Lung (tissue), 12 donors: ENCODE measurements around the gene ETAA1. TPM values are rescaled to one million over a fixed set of nuclear protein-coding genes. Genes with fewer than 3 reads are reported as not detected.
A peak's percentile ranks its signal among the peaks of the same experiment; 100 is the strongest.

Experiments
- ATAC-seq: fragments of 200-7000 bp; cut with Tn5 transposase; one replicate; pipeline ENCODE4 v1.9.1; 2020; ENCODE audit warnings: moderate number of reproducible peaks; ENCODE audit not compliant: insufficient read depth, low FRiP score
- DNase-seq, 3 donors: peaks; one replicate each; pipeline ENCODE4 v3.0.0-alpha.2; 2013 to 2017
- H3K27ac ChIP-seq, 2 donors: one replicate each; pipeline ENCODE4 v1.5.1; 2013; ENCODE audit warnings: mild to moderate bottlenecking in 2 of 2, moderate library complexity in 2 of 2, control low read depth in 1 of 2, inconsistent platforms in 1 of 2, low read depth in 1 of 2, low read length in 1 of 2
- H3K27me3 ChIP-seq, 3 donors: one replicate each; pipeline ENCODE4 v1.5.1; 2013; ENCODE audit warnings: low read length in 2 of 3; ENCODE audit not compliant: control insufficient read depth in 3 of 3, insufficient read depth in 3 of 3
- H3K36me3 ChIP-seq, 4 donors: one replicate each; pipeline ENCODE4 v1.5.1; 2013; ENCODE audit warnings: low read length in 4 of 4, mild to moderate bottlenecking in 1 of 4, moderate library complexity in 1 of 4; ENCODE audit not compliant: control insufficient read depth in 4 of 4, insufficient read depth in 4 of 4
- H3K4me1 ChIP-seq, 5 donors: one replicate each; pipeline ENCODE4 v1.5.1; 2013; ENCODE audit warnings: low read length in 5 of 5, mild to moderate bottlenecking in 2 of 5, moderate library complexity in 1 of 5; ENCODE audit not compliant: control insufficient read depth in 5 of 5, insufficient read depth in 5 of 5
- H3K4me3 ChIP-seq: one replicate; pipeline ENCODE4 v1.5.1; 2013; ENCODE audit warnings: mild to moderate bottlenecking, control low read depth, moderate library complexity
- H3K9ac ChIP-seq, 2 donors: one replicate each; pipeline ENCODE4 v1.5.1; 2013; ENCODE audit warnings: low read length in 2 of 2, control low read depth in 1 of 2; ENCODE audit not compliant: insufficient read depth in 1 of 2
- H3K9me3 ChIP-seq, 4 donors: one replicate each; pipeline ENCODE4 v1.5.1; 2013; ENCODE audit warnings: low read length in 3 of 4, mild to moderate bottlenecking in 1 of 4, moderate library complexity in 1 of 4; ENCODE audit not compliant: control insufficient read depth in 4 of 4, insufficient read depth in 3 of 4
- CTCF ChIP-seq: IDR thresholded peaks from 2 replicates; pipeline ENCODE4 v1.5.1; 2012; ENCODE audit warnings: mild to moderate bottlenecking; ENCODE audit errors: control extremely low read depth, extremely low read depth
- WGBS, 2 donors: extraction: QIAGEN DNeasy Blood & Tissue Kit; methylation state at CpG; one replicate each; pipeline ENCODE4 v1.1.7; 2013; 5-methylcytosine and 5-hydroxymethylcytosine counted together
- polyA plus RNA-seq, 2 donors: library from polyadenylated mRNA; stranded (reverse); fragments of 200-250 nt; gene quantifications; one replicate each; pipeline ENCODE4 v1.2.1, GENCODE V29; 2013
- total RNA-seq, 2 donors: library from RNA; depleted of rRNA in 1 of 2; stranded (reverse); fragments of >200 nt in 1 of 2; gene quantifications; one replicate each; pipeline ENCODE4 v1.2.1, GENCODE V29; 2014 to 2021
- donor health status: control.
- donor health status: control.
- donor health status: Bipolar disorder and iron deficiency.
- donor health status: healthy.
- donor health status: DM: yes; HTN: yes; CAD: no.

The ETAA1 gene
- total and polyA plus RNA-seq, 4 donors = 4.3 to 27.6 (median 11.2) TPM

- Histone ChIP-seq H3K4me3 (no peak overlapping the region), H3K9me3 (no peaks in the 10 kb centered on the region), H3K27me3 (no peaks in the 10 kb centered on the region), H3K4me1 (peaks cover 0 to 18% (median 0%) of the 10 kb centered on the region in 5 donors), H3K36me3 (no peaks in the 10 kb centered on the region), H3K9ac (no peak overlapping the region), H3K27ac (peak overlapping the region in 1 of 2 donors; percentile 74)
- TF ChIP-seq CTCF = no peak
- WGBS, 2 donors = 65 to 70% methylated on average over 2 of the region's 2 CpGs
- peak; percentile 79 for ATAC-seq
- DNase-seq = no peak
Observed at GRCh38 chr2:67446491-67446911, 49.4 kb downstream of the ETAA1 start.

GRCh38 chr2:67448648-67449047 is 51.5 kb downstream of the ETAA1 start:
- no peak for DNase-seq
- Histone ChIP-seq H3K27ac (peak overlapping the region in 1 of 2 donors; percentile 63), H3K9me3 (no peaks in the 10 kb centered on the region), H3K36me3 (no peaks in the 10 kb centered on the region), H3K27me3 (no peaks in the 10 kb centered on the region), H3K4me3 (no peak overlapping the region), H3K4me1 (peaks cover 0 to 18% (median 0%) of the 10 kb centered on the region in 5 donors), H3K9ac (no peak overlapping the region)
- TF ChIP-seq CTCF = no peak
- ATAC-seq = no peak
- WGBS, 2 donors = 93 to 94% methylated on average over 1 of the region's 1 CpG

GRCh38 chr2:67451086-67451832 is 54.1 kb downstream of the ETAA1 start:
- H3K36me3 ChIP-seq = no peaks in the 10 kb centered on the region
- H3K27me3 ChIP-seq = no peaks in the 10 kb centered on the region
- no peak for TF ChIP-seq CTCF
- no peak overlapping the region for H3K4me3 ChIP-seq
- ATAC-seq (no peak), DNase-seq (peak in 1 of 3 donors; percentile 43)
- H3K27ac ChIP-seq = no peak overlapping the region
- H3K9ac ChIP-seq = no peak overlapping the region
- no peaks in the 10 kb centered on the region for H3K9me3 ChIP-seq
- 67 to 77% methylated on average over 7 of the region's 7 CpGs for WGBS, 2 donors
- H3K4me1 ChIP-seq = peaks cover 0 to 8% (median 0%) of the 10 kb centered on the region in 5 donors
